T follicular helper cell (primary cell): Measurements from ENCODE around the gene CXorf49B.

Experiments used
- DNase-seq: peaks from one replicate; pipeline ENCODE4 v3.0.0-alpha.2; 2020; ENCODE audit warnings: low read depth

Gene CXorf49B

GRCh38 chrX:71815906-71816156 lies 52.7 kb downstream of the CXorf49B start:
- DNase-seq: no peak
